ENCODE data around the gene OTC.

The OTC gene

DNA sequence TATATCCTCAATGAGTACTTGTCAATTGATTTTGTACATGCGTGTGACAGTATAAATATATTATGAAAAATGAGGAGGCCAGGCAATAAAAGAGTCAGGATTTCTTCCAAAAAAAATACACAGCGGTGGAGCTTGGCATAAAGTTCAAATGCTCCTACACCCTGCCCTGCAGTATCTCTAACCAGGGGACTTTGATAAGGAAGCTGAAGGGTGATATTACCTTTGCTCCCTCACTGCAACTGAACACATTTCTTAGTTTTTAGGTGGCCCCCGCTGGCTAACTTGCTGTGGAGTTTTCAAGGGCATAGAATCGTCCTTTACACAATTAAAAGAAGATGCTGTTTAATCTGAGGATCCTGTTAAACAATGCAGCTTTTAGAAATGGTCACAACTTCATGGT is at the start of gene OTC:
OTC (plus strand) TSS at position 243 of the 400 bp plus-strand sequence; CDS start at position 336, 93 bp downstream.
- in situ Hi-C loops (cut with MboI; ENCODE audit: low sequenced_read_pairs) = no loop called here

DNA sequence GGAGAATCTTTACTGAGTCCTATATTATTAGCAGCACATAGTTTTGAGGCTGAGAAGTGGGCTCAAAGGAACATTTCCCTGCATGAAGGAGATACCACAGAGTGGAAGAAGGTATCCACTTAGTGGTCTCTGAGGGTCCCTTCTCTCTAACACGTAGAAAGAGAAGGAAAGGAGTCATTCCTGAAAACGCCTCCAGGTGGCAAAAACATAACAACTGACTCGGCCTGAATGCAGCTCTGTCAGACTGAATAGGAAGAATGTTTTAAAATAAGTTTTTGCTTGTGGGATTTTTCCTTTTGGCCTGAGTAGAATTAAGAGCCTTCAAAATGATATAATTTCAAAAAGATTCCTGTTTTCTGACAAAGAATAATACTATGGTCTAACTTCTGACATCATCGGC is 48.4 kb upstream of the OTC start:
- in situ Hi-C loops (cut with MboI; ENCODE audit: low sequenced_read_pairs) = no loop called here

DNA sequence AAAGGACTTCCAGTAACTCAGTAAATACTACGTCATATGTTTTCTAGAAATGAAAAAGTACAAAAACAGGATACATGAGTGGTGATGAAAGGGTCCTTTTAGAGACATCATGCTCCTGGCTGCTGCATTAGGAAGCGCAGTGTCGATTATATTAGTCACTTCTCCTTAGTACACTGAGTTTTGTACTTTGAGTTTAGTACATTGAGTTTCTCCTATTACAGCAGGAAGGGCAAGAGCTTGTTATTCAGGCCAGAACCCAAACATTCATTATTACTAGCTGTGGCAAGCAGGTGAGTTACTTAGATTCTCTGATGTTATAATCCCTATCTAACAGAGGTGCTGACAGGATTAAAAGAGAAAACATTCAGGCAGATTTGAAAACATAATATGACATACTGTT is 46.4 kb upstream of the OTC start:
- in situ Hi-C loops (cut with MboI; ENCODE audit: low sequenced_read_pairs) = no loop called here

DNA sequence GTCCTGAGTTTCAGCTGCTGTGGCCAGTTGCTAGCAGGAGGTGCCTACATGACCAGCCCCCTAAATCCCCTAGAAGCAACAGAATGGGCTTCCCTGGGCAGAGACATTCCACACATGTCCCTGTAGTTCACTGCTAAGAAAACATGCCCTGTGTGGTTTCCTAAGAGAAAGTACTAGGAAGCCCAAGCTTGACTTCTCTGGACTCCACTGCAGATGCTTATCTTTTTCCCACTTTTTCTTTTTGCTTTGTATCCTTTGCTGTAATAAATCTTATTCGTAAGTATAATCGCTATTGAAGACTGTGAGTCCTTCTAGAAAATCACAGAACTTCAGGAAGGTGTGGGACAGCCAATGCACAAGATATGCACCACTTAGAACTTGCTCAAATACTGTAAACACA is 40.7 kb upstream of the OTC start:
- in situ Hi-C loops (cut with MboI; ENCODE audit: low sequenced_read_pairs) = no loop called here

DNA sequence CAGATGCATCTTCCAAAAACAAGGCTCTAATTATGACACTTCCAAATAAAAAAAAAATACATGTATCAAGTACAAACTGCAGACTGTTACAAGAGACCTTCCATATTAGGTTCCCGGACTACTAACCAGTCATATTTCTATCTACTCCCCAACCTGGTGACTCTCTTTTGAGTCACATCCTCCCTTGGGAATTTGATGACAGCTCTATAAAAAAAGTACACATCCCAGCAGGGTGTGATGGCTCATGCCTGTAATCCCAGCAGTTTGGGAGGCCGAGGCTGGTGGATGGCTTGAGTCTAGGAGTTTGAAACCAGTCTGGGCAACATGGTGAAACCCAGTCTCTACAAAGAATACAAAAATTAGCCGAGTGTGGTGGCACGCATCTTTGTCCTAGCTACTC is 40.0 kb upstream of the OTC start:
- in situ Hi-C loops (cut with MboI; ENCODE audit: low sequenced_read_pairs) = no loop called here

DNA sequence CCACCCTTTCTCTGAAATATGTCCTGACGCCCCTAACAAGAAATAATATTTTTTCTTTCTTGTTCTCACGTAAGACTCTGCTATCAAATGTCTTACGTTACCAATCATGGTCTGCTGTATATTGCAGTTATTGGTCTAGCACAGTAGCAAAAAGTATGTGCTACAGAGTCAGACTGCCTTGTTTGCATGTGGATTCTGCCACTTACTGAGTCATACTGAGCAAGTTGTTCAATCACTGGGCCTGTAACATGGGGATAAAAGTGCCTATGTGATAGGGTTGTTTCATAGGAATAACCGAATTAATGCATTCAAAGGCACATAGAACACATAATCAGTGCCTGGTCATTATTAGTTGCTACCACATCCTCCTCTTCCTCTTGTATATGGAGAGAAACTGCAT is 39.2 kb upstream of the OTC start:
- in situ Hi-C loops (cut with MboI; ENCODE audit: low sequenced_read_pairs) = no loop called here

DNA sequence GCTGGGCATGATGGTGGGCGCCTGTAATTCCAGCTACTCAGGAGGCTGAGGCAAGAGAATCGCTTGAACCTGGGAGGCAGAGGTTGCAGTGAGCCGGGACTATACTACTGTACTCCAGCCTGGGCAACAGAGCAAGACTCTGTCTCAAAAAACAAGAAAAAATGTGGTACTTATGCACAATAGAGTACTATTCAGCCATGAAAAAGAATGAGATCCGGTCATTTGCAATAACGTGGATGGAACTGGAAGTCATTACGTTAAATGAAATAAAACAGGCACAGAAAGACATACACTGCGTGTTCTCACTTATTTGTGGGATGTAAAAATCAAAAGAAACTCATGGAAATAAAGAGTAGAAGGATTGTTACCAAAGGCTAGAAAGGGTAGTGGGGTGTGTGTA is 37.2 kb upstream of the OTC start:
- in situ Hi-C loops (cut with MboI; ENCODE audit: low sequenced_read_pairs) = no loop called here

DNA sequence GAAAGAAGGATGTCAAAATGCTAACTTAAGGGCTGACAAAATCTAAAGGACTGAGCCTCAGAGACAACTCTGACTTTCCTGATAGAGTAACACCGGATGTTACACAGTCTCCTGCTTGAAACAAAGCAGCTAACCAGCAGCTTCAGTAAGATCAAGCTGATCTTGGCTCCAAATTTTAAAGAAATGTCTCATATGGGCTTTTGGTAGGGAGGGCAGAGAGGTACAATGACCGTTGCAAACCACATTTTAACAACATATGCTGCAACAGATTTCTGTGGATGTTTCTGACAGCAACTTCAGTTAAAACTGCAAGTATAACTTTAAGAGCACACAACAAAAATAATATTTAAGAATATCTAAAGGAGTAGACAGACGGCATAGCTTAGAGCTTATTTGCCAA is 34.2 kb upstream of the OTC start:
- in situ Hi-C loops (cut with MboI; ENCODE audit: low sequenced_read_pairs) = no loop called here

DNA sequence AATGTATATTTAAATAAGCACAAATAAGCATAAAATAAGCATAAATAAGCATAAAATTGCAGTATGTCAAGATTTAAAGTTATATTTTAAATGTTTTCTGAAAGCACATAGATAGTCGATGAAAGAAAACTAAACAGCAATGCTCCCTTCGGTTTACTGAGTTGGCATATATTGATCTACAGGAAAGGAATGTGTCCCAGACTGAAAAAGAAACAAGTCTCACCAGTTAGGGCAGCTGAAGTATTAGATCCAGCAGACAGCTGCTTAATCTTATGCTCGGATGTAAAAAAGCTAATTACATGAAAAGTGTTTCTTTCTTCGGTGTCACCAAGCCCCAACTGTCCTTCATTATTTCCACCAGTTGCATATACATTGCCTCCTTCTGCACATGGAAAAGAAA is 33.8 kb upstream of the OTC start:
- in situ Hi-C loops (cut with MboI; ENCODE audit: low sequenced_read_pairs) = no loop called here

DNA sequence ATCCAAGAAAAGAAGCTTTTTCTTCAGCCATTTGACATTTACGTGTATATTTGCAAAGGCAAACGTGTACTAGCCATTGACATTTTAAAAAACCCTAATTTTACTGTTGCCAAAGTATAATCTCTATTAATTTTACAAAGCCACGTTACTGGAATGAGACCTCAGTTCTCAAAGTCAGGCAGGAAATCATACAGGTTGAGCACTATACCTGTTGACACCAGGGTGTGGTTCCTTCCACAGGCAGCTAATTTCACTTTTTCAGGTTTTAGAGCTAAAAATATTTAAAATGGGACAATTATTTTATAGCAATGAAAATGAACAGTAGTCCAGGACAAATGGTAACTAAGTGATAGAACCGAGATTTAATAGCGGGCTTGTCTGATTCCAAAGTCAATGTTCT is 31.6 kb upstream of the OTC start:
- in situ Hi-C loops (cut with MboI; ENCODE audit: low sequenced_read_pairs) = no loop called here

DNA sequence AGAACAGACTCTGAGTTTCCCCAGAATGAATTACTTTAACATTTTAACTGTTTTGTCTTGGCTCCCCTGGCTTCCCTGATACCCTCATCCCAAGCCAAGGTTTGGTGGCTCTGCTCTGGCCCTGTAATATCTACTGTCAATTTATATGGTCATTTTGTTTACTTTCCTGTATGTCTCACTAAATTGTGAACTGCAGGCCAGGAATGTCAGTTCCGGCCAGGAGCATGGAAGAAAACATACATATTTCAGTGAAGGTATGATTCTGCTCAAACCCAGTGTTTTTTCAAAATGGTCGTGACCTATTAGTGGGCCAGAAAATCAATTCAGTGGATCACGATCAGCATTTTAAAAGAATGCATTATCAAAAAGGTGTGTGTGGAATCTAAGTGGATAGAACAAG is 26.3 kb upstream of the OTC start:
- in situ Hi-C loops (cut with MboI; ENCODE audit: low sequenced_read_pairs) = no loop called here

DNA sequence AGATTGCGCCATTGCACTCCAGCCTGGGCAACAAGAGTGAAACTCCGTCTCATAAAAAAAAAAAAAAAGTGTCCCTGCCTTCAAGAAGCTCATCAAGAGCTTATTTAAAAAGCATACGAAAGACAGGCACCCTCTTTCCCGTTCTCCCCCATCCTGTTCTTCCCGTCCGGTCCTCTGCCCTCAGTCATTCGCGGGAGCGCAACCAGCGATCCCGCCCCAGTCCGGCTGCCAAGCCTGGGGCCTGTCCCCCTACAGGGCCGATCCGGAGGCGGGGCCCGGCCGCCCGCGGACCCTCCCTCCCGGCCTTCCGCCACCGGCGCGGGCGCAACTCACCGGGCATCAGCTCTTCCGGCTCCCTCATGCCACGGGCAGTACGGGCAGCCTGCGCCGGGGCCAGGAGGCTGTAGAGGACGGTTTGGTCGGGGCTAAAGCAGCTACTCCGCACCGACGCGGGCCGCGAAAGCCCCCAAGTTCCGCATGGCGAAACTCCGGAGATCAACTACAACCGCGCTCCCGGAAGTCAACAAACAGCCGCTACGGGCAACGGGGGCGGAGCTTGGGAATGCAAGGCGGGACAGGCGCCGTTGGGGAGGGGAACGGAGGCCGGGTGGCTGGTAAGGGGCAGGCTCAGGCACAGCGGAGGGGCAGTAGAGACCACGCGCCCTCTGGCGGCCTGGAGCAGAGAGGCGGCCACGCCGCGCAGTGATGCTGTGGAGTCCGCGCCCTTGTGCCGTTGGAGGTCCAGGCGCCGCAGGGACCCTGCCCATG is 25.2 kb upstream of the OTC start, which contains the start of gene RPGR:
RPGR (minus strand) TSS at position 503 of the 768 bp plus-strand sequence; CDS start at position 361, 142 bp downstream.
- in situ Hi-C loops (cut with MboI; ENCODE audit: low sequenced_read_pairs) = no loop called here

DNA sequence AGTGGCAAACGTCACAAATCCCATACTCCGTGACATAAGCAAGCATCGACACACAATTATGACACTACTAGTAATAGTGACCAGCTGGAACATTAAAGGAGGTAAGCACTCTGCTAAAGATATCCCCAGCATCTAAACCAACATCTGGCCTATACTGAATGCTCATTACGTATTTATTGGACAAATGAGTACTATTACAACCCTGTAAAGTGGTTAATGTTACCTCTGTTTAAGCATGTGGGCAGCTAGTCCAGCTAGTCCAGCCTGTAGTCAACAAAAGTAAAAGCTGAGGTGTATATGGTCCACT is 24.7 kb upstream of the OTC start:
- in situ Hi-C loops (cut with MboI; ENCODE audit: low sequenced_read_pairs) = no loop called here

DNA sequence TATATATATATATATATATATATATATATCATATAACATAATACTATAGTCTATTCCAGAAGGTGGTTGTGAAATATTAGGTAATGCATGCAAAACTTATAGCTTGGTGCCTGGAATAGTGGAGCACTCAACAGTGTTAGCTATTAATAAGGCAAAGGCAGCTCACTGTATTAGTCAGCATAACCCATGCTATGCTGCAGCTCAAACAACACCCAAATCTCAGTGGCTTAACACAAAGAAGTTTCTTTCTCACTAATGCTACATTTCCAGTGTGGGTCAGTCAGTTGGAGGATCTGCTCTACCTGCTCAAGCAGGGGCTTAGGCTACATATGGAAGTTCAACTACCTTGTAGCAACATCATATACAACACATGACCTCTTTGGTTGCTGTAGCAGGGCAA is 19.9 kb upstream of the OTC start:
- in situ Hi-C loops (cut with MboI; ENCODE audit: low sequenced_read_pairs) = no loop called here

DNA sequence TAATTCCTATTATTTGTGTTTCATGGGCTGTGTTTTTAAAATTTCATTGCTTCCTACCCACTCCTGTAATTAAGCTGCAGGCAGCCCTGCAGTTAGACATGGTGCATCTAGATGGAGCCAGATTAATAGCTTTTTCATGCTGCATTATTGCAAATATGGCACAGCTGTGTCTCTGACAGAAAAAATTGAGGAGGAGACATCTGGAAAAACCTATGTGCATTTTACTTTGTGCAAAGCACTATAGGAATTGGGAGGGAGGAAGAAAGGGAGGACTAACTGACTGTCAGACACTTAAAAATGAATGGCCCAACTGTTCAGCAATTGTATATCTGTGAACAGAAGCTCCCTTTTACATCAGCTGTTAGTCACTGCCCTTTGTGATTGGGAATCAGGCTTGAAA is 17.0 kb upstream of the OTC start:
- in situ Hi-C loops (cut with MboI; ENCODE audit: low sequenced_read_pairs) = no loop called here

DNA sequence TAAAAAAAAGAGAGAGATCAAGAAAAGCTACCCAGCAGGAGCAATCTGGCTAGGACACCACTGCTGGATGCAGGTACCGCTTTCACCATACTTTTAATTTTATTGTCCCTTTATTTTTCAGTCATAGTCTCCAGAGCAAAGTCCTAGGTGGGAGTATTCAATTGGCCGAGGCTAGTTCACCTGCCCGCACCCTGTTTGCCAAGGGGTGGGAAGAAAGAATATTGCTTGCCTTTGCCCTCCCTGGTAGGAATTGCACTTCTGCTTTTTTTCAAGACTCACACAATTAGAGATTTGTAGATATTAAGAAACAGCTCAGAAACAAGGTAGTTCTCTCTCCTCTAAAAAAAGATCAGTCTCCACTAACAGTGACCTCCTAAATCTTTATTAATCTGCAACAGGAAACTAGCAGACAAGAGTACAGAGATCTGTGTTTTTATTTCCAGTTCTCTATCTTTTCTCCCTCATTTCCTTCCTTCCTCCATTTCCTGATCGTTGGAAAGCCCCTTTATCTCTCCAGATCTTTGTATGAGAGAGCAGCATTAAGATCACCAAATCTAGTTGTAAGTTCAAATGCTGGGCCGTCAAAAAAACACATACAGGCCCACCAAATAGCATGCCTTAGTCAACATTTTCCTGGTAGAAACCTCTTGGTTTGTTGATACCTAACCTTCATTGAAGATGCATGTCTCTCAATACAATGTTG is 15.7 kb upstream of the OTC start:
- in situ Hi-C loops (cut with MboI; ENCODE audit: low sequenced_read_pairs) = no loop called here

DNA sequence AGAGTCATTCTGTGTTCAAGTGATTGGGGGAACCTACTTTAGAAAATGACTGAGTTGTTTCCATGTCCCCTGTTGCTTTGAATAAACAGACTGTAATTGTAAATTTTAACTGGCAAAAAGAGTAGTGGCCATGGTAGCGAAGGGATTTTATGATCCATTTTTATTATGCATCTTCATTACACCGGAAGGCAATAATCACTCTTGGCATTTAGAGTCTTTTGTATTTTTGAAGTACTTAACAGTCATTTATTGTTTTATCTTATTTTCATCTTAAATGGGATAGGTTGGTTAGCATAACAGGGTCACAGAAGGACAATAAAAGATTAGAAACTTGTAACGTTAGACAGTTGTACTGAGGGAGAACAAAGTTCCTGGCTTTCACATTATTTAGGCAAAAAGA is 11.0 kb upstream of the OTC start:
- in situ Hi-C loops (cut with MboI; ENCODE audit: low sequenced_read_pairs) = no loop called here

DNA sequence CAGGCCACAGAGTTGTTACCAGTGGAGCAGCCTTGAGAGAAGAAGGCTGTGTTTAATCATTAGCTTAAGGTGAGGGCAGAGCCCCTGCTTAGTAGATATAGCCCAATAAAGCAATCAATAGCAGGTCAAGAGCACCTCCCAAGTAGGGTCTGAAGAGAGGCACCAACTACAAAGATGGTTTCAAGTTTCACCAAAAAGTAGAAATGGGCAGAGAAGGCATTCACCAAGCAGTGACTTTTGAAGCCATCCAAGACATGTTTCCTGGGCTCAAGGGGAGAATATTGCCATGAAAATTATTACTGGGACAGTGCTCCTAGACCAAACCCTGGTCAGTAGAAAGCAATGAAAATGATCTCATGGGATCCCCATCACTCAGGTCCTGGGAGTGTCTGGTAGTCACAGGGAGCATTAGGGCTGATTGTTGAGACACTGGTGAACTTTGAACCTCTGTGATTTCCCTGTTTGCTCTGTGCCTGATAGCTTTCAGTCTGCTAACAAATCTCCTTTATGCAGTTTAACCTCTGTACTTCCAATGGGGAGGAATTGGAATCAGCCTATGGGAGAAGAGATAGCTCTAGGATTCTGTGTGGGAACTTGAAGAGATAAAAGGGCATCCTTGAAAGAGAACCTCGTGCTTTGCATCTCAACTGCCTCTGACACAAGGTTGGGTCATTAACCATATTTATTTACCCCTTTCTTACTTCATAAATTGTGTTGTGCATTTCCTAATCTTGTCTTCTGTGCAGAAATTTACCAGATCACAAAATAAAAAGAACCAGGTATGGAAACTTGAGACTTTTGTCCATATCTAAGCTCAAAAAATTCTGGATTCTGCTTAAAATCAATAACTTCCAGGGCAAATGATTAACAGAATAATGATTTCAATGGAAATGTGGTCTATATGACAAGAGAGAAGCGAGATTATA is 9.3 kb upstream of the OTC start:
- in situ Hi-C loops (cut with MboI; ENCODE audit: low sequenced_read_pairs) = no loop called here

DNA sequence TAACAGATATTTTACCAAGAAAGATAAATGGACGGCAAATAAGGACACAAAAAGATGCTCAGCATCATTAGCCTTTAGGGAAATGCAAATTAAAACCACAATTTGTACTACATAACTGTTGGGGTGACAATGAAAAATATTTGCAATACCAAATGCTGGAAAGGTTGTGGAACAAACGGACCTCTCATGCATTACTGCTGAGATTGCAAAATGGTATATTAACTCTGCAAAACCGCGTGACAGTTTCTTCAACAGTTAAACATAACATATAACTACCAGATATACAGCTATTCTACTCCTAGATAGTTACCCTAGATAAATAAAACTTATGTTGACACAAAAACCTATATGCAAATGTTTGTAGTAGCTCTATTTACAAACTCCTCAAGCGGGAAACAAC is 6.3 kb upstream of the OTC start:
- in situ Hi-C loops (cut with MboI; ENCODE audit: low sequenced_read_pairs) = no loop called here

DNA sequence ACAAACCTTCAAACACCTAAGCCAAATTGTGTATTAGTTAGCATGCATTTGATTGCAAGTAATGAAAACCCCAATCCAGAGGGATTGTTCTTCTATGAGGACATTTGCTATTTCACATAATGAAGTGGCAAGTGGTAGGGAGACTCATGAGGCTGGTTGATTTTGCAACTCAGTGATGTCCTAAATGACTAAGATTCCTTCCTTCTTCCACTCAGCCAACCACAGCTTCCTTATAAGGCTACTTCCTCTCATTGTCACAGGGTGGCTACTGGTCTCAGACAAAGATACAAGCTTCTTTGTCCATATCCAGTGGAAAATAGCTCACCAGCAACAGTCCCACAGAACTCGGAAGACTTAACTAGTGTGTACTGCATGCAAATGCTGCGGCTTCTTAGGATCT is 5.3 kb upstream of the OTC start:
- in situ Hi-C loops (cut with MboI; ENCODE audit: low sequenced_read_pairs) = no loop called here

DNA sequence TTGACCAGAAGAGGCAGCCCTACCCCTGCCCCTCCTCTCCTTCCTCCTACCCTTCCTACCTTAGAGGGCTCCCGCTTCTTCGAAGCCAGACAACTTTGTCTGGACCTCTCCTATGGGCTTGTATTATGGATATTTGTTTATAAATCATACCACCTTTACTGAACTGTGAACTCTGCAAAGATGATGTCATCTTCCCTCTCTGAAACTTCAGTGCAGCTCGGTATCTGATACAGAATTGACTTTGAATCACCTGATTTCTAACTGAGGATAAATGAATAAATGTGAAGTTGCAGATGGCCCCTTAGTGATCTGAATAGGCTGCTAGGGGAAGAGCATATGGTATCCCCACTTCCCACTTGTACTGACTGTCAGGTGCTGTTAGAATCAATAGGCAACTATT is 1.1 kb upstream of the OTC start:
- in situ Hi-C loops (cut with MboI; ENCODE audit: low sequenced_read_pairs) = no loop called here

DNA sequence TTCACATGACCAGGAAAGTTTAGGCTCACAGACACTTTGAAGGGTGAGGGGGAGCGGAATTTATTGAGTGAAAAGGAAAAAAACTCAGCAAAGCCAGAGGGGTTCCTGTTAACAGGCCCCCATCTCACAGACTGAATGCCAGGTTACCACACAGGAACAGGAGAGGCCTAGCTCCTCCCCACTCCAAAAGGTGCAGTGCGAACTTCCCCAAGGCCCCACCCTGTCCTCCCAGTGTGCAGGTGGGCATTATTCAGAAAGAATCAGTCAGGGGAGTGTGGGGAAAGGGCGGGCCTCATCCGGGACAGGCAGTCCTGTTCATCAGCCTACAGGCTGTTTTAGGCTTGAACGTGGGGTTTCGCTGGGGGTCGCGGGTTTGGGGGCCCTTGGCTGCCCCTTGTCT is 4.0 kb downstream of the OTC start:
- in situ Hi-C loops (cut with MboI; ENCODE audit: low sequenced_read_pairs) = no loop called here
